Activated CD8-positive, alpha-beta T cell treated with anti-CD3 and anti-CD28 coated beads, Interleukin-2, amount 10 ng/mL, durations not matched to agents 7 days and 5 days (primary cell): Measurements from ENCODE around the gene CDH10. TPM values are rescaled to one million over a fixed set of nuclear protein-coding genes. Genes with fewer than 3 reads are reported as not detected.

Experiments
- ATAC-seq: fragments of 150-1000 bp; cut with Tn5 transposase; one replicate; pipeline ENCODE4 v1.10.0; 2021; ENCODE audit warnings: moderate library complexity
- CTCF ChIA-PET: fragments of 350-600 bp; sonication (Branson Sonifier 250); formaldehyde crosslinking; loops from one replicate; lab custom pipeline; 2021; ENCODE audit warnings: antibody characterized with exemption; lab: Charles Lee
- POLR2A ChIA-PET: fragments of 350-600 bp; sonication (Branson Sonifier 250); formaldehyde crosslinking; loops from one replicate; lab custom pipeline; 2021; ENCODE audit warnings: antibody characterized with exemption; lab: Charles Lee
- DNase-seq: peaks from one replicate; pipeline ENCODE4 v3.0.0-alpha.2; 2020
- H3K27ac Mint-ChIP-seq: one replicate; pipeline ENCODE4 v1.8.0; 2021; ENCODE audit warnings: mild to moderate bottlenecking, mixed read lengths
- H3K27me3 Mint-ChIP-seq: one replicate; pipeline ENCODE4 v1.8.0; 2021; ENCODE audit warnings: low read depth, mixed read lengths
- H3K36me3 Mint-ChIP-seq: one replicate; pipeline ENCODE4 v1.8.0; 2021; ENCODE audit warnings: low read depth, mixed read lengths
- H3K4me1 Mint-ChIP-seq: one replicate; pipeline ENCODE4 v1.8.0; 2021; ENCODE audit warnings: low read depth, mixed read lengths
- H3K4me3 Mint-ChIP-seq: one replicate; pipeline ENCODE4 v1.8.0; 2021; ENCODE audit warnings: mild to moderate bottlenecking, mixed read lengths
- H3K9me3 Mint-ChIP-seq: one replicate; pipeline ENCODE4 v1.8.0; 2022; ENCODE audit warnings: mixed read lengths; ENCODE audit not compliant: insufficient read depth
- total RNA-seq, 2 experiments: library from RNA; stranded (reverse); gene quantifications; one replicate each; pipeline ENCODE4 v1.2.3, GENCODE V29; 2021

CDH10 gene
- total RNA-seq, 2 experiments from 2014 or later, result not detected

GRCh38 chr5:24595329-24595728 lies 49.4 kb downstream of the CDH10 start:
- Mint-ChIP-seq H3K4me1 (no peaks in the 10 kb centered on the region), H3K9me3 (peaks cover 18% of the 10 kb centered on the region), H3K27ac (no peak overlapping the region), H3K27me3 (no peaks in the 10 kb centered on the region), H3K36me3 (no peaks in the 10 kb centered on the region), H3K4me3 (no peak overlapping the region)
- CTCF ChIA-PET, result no interaction called here
- ATAC-seq, result no peak
- no peak for DNase-seq
- POLR2A ChIA-PET, result no interaction called here

DNA sequence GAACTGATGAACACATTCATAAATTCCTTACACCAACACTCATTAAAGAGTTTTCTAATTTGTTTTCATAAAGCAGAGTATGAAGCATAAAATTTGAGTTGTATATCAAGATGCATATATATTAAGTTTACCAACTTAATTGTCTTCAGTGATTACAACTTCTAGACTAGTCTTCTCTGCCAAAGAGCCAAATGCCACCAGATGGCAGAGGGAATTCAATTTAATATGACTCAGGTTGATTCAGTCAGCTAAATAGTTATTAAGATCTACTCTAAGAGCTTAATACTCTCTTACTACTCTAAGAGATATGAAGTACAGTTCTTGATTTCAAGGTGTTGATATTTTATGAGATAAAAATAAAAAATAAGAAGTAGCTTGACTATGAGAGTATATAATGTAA lies 53.4 kb downstream of the CDH10 start:
- Mint-ChIP-seq H3K4me3 (no peak overlapping the region), H3K36me3 (no peaks in the 10 kb centered on the region), H3K27me3 (no peaks in the 10 kb centered on the region), H3K9me3 (peaks cover 12% of the 10 kb centered on the region), H3K27ac (no peak overlapping the region), H3K4me1 (no peaks in the 10 kb centered on the region)
- POLR2A ChIA-PET, result no interaction called here
- no peak for ATAC-seq
- no peak for DNase-seq
- CTCF ChIA-PET, result no interaction called here

DNA sequence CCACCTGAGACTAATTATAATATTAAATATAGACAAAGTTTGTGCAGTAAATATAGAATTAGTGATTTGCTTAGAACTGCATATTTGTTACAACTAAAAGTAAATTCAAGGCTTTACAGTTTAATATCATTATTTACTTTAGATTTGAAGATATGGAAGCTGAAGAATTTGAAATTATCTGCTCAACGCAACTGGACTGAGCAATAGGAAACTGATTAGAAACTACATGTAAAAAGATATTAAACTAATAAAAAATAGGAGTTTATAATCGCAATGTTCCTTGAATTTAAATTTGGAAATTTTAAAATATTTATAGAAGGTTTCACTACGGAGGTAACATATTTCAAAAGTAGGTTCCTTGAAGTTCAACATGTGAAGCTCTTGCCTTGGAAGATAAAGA lies 55.2 kb downstream of the CDH10 start:
- ATAC-seq, result no peak
- CTCF ChIA-PET, result no interaction called here
- no peak for DNase-seq
- POLR2A ChIA-PET, result no interaction called here
- H3K27ac Mint-ChIP-seq, result no peak overlapping the region
- peaks cover 8% of the 10 kb centered on the region for H3K9me3 Mint-ChIP-seq
- no peaks in the 10 kb centered on the region for H3K36me3 Mint-ChIP-seq
- H3K4me1 Mint-ChIP-seq, result no peaks in the 10 kb centered on the region
- H3K4me3 Mint-ChIP-seq, result no peak overlapping the region
- no peaks in the 10 kb centered on the region for H3K27me3 Mint-ChIP-seq

GRCh38 chr5:24585751-24586150 lies 59.0 kb downstream of the CDH10 start:
- POLR2A ChIA-PET, result no interaction called here

DNA sequence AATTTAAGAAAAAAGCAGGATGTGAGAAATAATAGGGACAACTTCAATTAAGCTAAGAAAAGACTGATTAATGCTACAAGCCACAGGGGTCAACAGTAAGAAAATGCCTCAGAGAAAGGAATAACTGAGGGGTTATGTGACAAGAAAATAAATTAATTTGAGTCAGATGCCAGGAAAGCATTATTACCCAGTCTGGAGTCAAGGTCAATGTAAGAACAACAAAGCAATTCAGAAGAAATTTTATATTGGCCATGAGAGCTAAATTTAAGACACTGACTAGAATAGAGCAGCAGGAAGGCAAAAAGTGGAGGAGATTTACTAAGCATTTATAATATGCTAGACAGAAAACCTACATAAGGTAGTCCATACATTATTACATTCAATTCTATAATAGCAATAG lies 73.5 kb downstream of the CDH10 start:
- ChIA-PET POLR2A (no interaction called here), CTCF (no interaction called here)
- H3K27ac Mint-ChIP-seq, result no peak overlapping the region
- ATAC-seq (no peak), DNase-seq (no peak)
- H3K36me3 Mint-ChIP-seq, result no peaks in the 10 kb centered on the region
- H3K4me1 Mint-ChIP-seq, result no peaks in the 10 kb centered on the region
- no peak overlapping the region for H3K4me3 Mint-ChIP-seq
- peaks cover 29% of the 10 kb centered on the region for H3K9me3 Mint-ChIP-seq
- H3K27me3 Mint-ChIP-seq, result no peaks in the 10 kb centered on the region

More at GRCh38 chr5:24585751-24586150, 59.0 kb downstream of the CDH10 start:
- Mint-ChIP-seq H3K27ac (no peak overlapping the region), H3K36me3 (no peaks in the 10 kb centered on the region), H3K4me3 (no peak overlapping the region), H3K27me3 (no peaks in the 10 kb centered on the region), H3K4me1 (no peaks in the 10 kb centered on the region), H3K9me3 (peaks cover 4% of the 10 kb centered on the region)
- ATAC-seq (no peak), DNase-seq (no peak)
- CTCF ChIA-PET, result no interaction called here

- Mint-ChIP-seq H3K27ac (no peak overlapping the region), H3K4me1 (no peaks in the 10 kb centered on the region), H3K27me3 (no peaks in the 10 kb centered on the region), H3K9me3 (peaks cover 25% of the 10 kb centered on the region), H3K4me3 (no peak overlapping the region), H3K36me3 (no peaks in the 10 kb centered on the region)
- ChIA-PET CTCF (no interaction called here), POLR2A (no interaction called here)
- no peak for DNase-seq
- ATAC-seq, result no peak
Measured at GRCh38 chr5:24566933-24567332, 77.8 kb downstream of the CDH10 start.

DNA sequence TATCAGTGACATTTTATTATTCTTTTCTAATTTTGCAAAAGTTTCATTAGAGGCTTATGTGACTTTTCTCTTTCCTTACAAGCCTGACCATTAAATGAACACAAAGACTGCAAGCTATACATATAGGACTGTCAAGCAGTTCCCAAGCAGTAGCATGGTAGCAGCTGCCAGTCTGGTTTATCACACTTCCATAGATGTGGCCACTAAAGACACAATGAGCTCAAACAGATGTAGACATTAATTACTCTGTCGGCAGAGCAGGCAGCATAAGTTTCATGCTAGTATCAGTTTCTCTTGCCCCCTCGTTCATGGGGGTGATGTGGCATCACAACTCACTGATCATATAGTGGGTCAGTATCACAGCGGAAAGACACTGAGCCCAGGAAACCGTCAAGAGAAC lies 89.5 kb downstream of the CDH10 start:
- no peak overlapping the region for H3K4me3 Mint-ChIP-seq

GRCh38 chr5:24547132-24547531 lies 97.6 kb downstream of the CDH10 start:
- H3K27me3 Mint-ChIP-seq, result no peaks in the 10 kb centered on the region
- H3K9me3 Mint-ChIP-seq, result peaks cover 9% of the 10 kb centered on the region
- ATAC-seq (no peak), DNase-seq (no peak)
- H3K27ac Mint-ChIP-seq, result no peak overlapping the region
- no peak overlapping the region for H3K4me3 Mint-ChIP-seq
- H3K4me1 Mint-ChIP-seq, result no peaks in the 10 kb centered on the region
- CTCF ChIA-PET, result no interaction called here
- POLR2A ChIA-PET, result no interaction called here
- H3K36me3 Mint-ChIP-seq, result no peaks in the 10 kb centered on the region

More for the DNA sequence above, 89.5 kb downstream of the CDH10 start:
- ChIA-PET CTCF (no interaction called here), POLR2A (no interaction called here)
- H3K27me3 Mint-ChIP-seq, result no peaks in the 10 kb centered on the region
- no peak for DNase-seq
- H3K27ac Mint-ChIP-seq, result no peak overlapping the region
- no peaks in the 10 kb centered on the region for H3K36me3 Mint-ChIP-seq
- ATAC-seq, result no peak
- peaks cover 16% of the 10 kb centered on the region for H3K9me3 Mint-ChIP-seq
- no peaks in the 10 kb centered on the region for H3K4me1 Mint-ChIP-seq

DNA sequence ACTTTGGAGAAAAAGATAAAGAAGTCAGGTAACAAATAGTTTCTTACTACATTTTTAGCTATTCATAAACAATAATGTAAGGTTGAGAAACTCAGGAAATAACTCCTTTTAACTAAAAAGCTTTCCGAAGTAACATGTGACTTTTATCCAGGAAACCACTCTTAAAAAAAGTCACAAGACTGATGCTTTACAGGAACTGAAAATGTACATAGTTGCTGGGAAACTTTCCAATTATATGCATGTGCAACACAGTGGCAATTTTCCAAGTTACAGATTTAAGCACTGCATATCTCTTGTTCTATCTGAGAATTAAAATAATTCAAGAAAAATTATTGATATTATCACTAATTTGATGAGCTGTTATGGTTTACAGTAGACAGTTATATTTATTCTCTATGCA lies 105.2 kb downstream of the CDH10 start:
- no peaks in the 10 kb centered on the region for H3K27me3 Mint-ChIP-seq
- H3K36me3 Mint-ChIP-seq, result no peaks in the 10 kb centered on the region
- ATAC-seq, result no peak
- no peaks in the 10 kb centered on the region for H3K4me1 Mint-ChIP-seq
- ChIA-PET POLR2A (no interaction called here), CTCF (no interaction called here)
- DNase-seq, result no peak
- no peak overlapping the region for H3K4me3 Mint-ChIP-seq
- H3K27ac Mint-ChIP-seq, result no peak overlapping the region
- no peaks in the 10 kb centered on the region for H3K9me3 Mint-ChIP-seq

GRCh38 chr5:24538346-24538745 lies 106.4 kb downstream of the CDH10 start:
- no peaks in the 10 kb centered on the region for H3K9me3 Mint-ChIP-seq
- H3K27me3 Mint-ChIP-seq, result no peaks in the 10 kb centered on the region
- ChIA-PET POLR2A (no interaction called here), CTCF (no interaction called here)
- H3K4me1 Mint-ChIP-seq, result no peaks in the 10 kb centered on the region
- ATAC-seq (no peak), DNase-seq (no peak)
- no peak overlapping the region for H3K27ac Mint-ChIP-seq
- H3K36me3 Mint-ChIP-seq, result no peaks in the 10 kb centered on the region
- H3K4me3 Mint-ChIP-seq, result no peak overlapping the region

DNA sequence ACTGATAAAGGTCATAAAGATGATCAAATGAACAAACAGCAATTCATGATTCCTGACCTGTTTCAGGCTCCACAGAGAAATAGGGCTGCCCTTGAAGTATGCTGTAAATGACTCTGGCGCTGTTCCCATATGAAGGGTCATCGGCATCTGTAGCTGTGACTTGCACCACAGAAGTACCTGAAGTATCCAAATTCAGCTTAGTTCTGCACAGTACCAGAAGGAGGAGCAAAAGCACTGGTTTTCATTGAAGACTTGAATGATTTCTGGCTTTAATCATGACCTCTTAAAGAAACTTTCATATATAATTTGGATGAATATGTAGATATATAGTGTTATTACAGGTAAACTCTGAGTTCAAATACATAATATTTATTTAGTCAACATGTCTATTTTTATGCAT lies 109.1 kb downstream of the CDH10 start:
- no peaks in the 10 kb centered on the region for H3K4me1 Mint-ChIP-seq
- POLR2A ChIA-PET, result no interaction called here
- ATAC-seq, result no peak
- H3K9me3 Mint-ChIP-seq, result peaks cover 6% of the 10 kb centered on the region
- H3K27ac Mint-ChIP-seq, result no peak overlapping the region
- no peak for DNase-seq
- no peaks in the 10 kb centered on the region for H3K36me3 Mint-ChIP-seq
- no peak overlapping the region for H3K4me3 Mint-ChIP-seq
- CTCF ChIA-PET, result no interaction called here
- no peaks in the 10 kb centered on the region for H3K27me3 Mint-ChIP-seq

DNA sequence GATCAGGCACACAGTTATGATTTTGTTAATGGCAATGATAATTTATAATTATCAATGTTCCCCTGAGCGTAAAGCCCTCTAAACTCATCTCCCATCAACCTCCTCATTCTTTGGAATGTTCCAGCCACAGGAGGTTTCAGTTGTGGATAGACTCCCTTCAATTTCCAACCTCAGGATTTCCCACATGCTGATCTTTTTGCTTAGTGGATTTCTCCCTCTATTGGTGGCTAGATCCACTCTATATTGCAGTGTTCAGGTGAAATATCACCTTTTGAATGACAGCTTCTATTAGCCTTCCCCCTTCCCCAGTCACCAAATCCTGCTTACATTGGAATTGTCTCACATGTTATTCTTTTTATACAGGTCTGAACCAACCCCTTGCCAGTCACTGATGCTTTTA lies 113.9 kb downstream of the CDH10 start:
- ChIA-PET POLR2A (no interaction called here), CTCF (no interaction called here)
- ATAC-seq (no peak), DNase-seq (no peak)
- peaks cover 6% of the 10 kb centered on the region for H3K9me3 Mint-ChIP-seq
- no peaks in the 10 kb centered on the region for H3K27me3 Mint-ChIP-seq
- H3K36me3 Mint-ChIP-seq, result no peaks in the 10 kb centered on the region
- H3K4me1 Mint-ChIP-seq, result no peaks in the 10 kb centered on the region
- H3K27ac Mint-ChIP-seq, result no peak overlapping the region
- H3K4me3 Mint-ChIP-seq, result no peak overlapping the region

DNA sequence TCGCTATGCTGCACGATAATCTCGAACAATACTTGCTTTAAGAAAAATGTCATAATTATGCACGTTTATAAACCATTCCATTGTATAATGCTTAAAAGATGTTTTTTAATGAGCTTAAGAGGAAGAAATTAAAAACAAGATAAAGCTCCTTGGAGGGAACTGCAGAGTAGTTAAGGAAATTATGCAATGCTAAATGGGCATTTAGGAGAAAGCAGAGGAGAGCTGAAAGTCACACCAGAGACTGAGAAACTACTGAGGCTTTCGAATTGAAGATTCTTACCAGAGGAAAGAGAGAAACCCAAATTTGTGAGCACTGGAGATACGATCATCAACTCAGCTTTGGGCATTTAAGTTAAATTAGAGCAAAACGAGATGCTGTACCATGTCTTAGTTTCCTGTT lies 119.4 kb downstream of the CDH10 start:
- H3K27ac Mint-ChIP-seq, result no peak overlapping the region
- ChIA-PET POLR2A (no interaction called here), CTCF (no interaction called here)

More for the DNA sequence above, 119.4 kb downstream of the CDH10 start:
- H3K36me3 Mint-ChIP-seq, result no peaks in the 10 kb centered on the region
- ATAC-seq, result no peak
- no peaks in the 10 kb centered on the region for H3K4me1 Mint-ChIP-seq
- no peaks in the 10 kb centered on the region for H3K27me3 Mint-ChIP-seq
- no peak for DNase-seq
- H3K4me3 Mint-ChIP-seq, result no peak overlapping the region
- peaks cover 5% of the 10 kb centered on the region for H3K9me3 Mint-ChIP-seq
